ENCODE results near the gene HYLS1. TPM values are rescaled to one million over a fixed set of nuclear protein-coding genes. Genes with fewer than 3 reads are reported as not detected.

HYLS1 gene
- total and polyA plus RNA-seq, 2 donors (not counting 1 experiment from before 2014, with no cell fraction given): 6.3 to 6.8 TPM

DNA sequence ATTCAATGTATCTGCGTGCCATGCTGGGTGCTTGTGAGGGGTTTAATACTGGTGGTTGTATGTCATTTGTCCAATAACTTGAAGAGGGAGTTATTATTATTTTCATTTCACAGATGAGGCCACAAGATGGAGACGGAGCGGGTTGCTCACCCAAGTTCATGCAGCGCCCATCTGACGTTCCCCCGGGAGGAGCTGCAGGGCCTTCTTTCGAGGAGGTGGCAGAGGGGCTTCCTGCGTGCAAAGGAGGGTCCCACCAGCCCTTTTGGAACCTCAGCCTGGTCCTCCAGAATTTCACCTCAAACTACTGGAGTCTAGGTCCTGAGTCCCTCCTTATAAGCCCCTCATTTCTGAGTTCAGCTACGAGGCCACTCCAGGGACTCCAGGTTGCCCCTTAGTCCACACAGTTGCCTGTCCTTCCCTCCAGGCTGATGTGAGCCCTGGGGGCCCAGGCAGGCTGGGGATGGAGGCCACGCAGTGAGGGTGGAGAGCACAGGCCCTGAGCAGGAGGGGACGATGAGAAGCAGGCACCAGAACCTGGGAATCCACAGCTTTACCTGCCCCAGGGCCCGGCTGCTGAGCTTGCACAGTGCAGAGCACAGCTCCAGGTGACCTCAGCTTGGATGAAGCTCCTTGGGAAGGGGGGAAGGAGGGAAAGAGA is 55.4 kb downstream of the HYLS1 start:
- Histone ChIP-seq H3K4me1 (ENCODE audit: control insufficient read depth, extremely low read depth, insufficient read depth, low read length) (no peaks in the 10 kb centered on the region), H2AFZ (ENCODE audit: low read length) (no peak overlapping the region), H3K9ac (ENCODE audit: insufficient read depth, low read length) (no peak overlapping the region), H3K4me3 (replicated peaks in 1 of 4; ENCODE audit: control extremely low read depth in 1 of 4, insufficient read depth in 1 of 4, low read depth in 3 of 4, low read length in 4 of 4) (no peak overlapping the region), H3K27me3 (ENCODE audit: control insufficient read depth, insufficient read depth, low read length) (no peaks in the 10 kb centered on the region), H3K36me3 (ENCODE audit: control insufficient read depth, insufficient read depth, low read length) (no peaks in the 10 kb centered on the region), H3K27ac (ENCODE audit: insufficient read depth, low read length) (no peak overlapping the region), H3K4me2 (ENCODE audit: extremely low read depth, insufficient read depth, low read length) (no peak overlapping the region), H3K79me2 (ENCODE audit: control insufficient read depth, insufficient read depth, low read length) (no peaks in the 10 kb centered on the region), H3K9me3 (ENCODE audit: control insufficient read depth, insufficient read depth, low read depth, low read length) (no peaks in the 10 kb centered on the region), H4K20me1 (ENCODE audit: control insufficient read depth, extremely low read depth, insufficient read depth, low read length) (no peaks in the 10 kb centered on the region)
- DNase-seq (ENCODE audit: low read depth in 2 of 2): no peak
- TF ChIP-seq, protein P1, sequence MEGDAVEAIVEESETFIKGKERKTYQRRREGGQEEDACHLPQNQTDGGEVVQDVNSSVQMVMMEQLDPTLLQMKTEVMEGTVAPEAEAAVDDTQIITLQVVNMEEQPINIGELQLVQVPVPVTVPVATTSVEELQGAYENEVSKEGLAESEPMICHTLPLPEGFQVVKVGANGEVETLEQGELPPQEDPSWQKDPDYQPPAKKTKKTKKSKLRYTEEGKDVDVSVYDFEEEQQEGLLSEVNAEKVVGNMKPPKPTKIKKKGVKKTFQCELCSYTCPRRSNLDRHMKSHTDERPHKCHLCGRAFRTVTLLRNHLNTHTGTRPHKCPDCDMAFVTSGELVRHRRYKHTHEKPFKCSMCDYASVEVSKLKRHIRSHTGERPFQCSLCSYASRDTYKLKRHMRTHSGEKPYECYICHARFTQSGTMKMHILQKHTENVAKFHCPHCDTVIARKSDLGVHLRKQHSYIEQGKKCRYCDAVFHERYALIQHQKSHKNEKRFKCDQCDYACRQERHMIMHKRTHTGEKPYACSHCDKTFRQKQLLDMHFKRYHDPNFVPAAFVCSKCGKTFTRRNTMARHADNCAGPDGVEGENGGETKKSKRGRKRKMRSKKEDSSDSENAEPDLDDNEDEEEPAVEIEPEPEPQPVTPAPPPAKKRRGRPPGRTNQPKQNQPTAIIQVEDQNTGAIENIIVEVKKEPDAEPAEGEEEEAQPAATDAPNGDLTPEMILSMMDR (conservative IDR thresholded peaks at IDR 0.05 in 1 of 2, IDR thresholded peaks at IDR 0.05 in 1 of 2; ENCODE audit: low read depth in 1 of 2, low read length in 2 of 2): no peak
- no peak for TF ChIP-seq EZH2 (IDR thresholded peaks at IDR 0.05; ENCODE audit: low read length, missing control alignments)

- DNase-seq (ENCODE audit: low read depth in 2 of 2): no peak
- Histone ChIP-seq H3K4me1 (ENCODE audit: control insufficient read depth, extremely low read depth, insufficient read depth, low read length) (no peaks in the 10 kb centered on the region), H3K36me3 (ENCODE audit: control insufficient read depth, insufficient read depth, low read length) (no peaks in the 10 kb centered on the region), H3K79me2 (ENCODE audit: control insufficient read depth, insufficient read depth, low read length) (no peaks in the 10 kb centered on the region), H3K27ac (ENCODE audit: insufficient read depth, low read length) (no peak overlapping the region), H3K9ac (ENCODE audit: insufficient read depth, low read length) (no peak overlapping the region), H3K4me2 (ENCODE audit: extremely low read depth, insufficient read depth, low read length) (no peak overlapping the region), H3K27me3 (ENCODE audit: control insufficient read depth, insufficient read depth, low read length) (no peaks in the 10 kb centered on the region), H4K20me1 (ENCODE audit: control insufficient read depth, extremely low read depth, insufficient read depth, low read length) (no peaks in the 10 kb centered on the region), H3K4me3 (replicated peaks in 1 of 4; ENCODE audit: control extremely low read depth in 1 of 4, insufficient read depth in 1 of 4, low read depth in 3 of 4, low read length in 4 of 4) (no peak overlapping the region), H3K9me3 (ENCODE audit: control insufficient read depth, insufficient read depth, low read depth, low read length) (no peaks in the 10 kb centered on the region), H2AFZ (ENCODE audit: low read length) (no peak overlapping the region)
- TF ChIP-seq EZH2 (IDR thresholded peaks at IDR 0.05; ENCODE audit: low read length, missing control alignments): no peak
- TF ChIP-seq, protein P1 (conservative IDR thresholded peaks at IDR 0.05 in 1 of 2, IDR thresholded peaks at IDR 0.05 in 1 of 2; ENCODE audit: low read depth in 1 of 2, low read length in 2 of 2): no peak
Measured at GRCh38 chr11:125943661-125944349, 56.3 kb downstream of the HYLS1 start.

- DNase-seq (ENCODE audit: low read depth in 2 of 2): no peak
Measured at GRCh38 chr11:125944350-125945010, 57.0 kb downstream of the HYLS1 start.

More at GRCh38 chr11:125944350-125945010, 57.0 kb downstream of the HYLS1 start:
- Histone ChIP-seq H4K20me1 (ENCODE audit: control insufficient read depth, extremely low read depth, insufficient read depth, low read length) (no peaks in the 10 kb centered on the region), H3K79me2 (ENCODE audit: control insufficient read depth, insufficient read depth, low read length) (no peaks in the 10 kb centered on the region), H2AFZ (ENCODE audit: low read length) (no peak overlapping the region), H3K9ac (ENCODE audit: insufficient read depth, low read length) (no peak overlapping the region), H3K36me3 (ENCODE audit: control insufficient read depth, insufficient read depth, low read length) (no peaks in the 10 kb centered on the region), H3K4me2 (ENCODE audit: extremely low read depth, insufficient read depth, low read length) (no peak overlapping the region), H3K9me3 (ENCODE audit: control insufficient read depth, insufficient read depth, low read depth, low read length) (no peaks in the 10 kb centered on the region), H3K4me1 (ENCODE audit: control insufficient read depth, extremely low read depth, insufficient read depth, low read length) (no peaks in the 10 kb centered on the region), H3K27ac (ENCODE audit: insufficient read depth, low read length) (no peak overlapping the region), H3K4me3 (replicated peaks in 1 of 4; ENCODE audit: control extremely low read depth in 1 of 4, insufficient read depth in 1 of 4, low read depth in 3 of 4, low read length in 4 of 4) (no peak overlapping the region), H3K27me3 (ENCODE audit: control insufficient read depth, insufficient read depth, low read length) (no peaks in the 10 kb centered on the region)
- TF ChIP-seq, protein P1 (conservative IDR thresholded peaks at IDR 0.05 in 1 of 2, IDR thresholded peaks at IDR 0.05 in 1 of 2; ENCODE audit: low read depth in 1 of 2, low read length in 2 of 2): no peak
- no peak for TF ChIP-seq EZH2 (IDR thresholded peaks at IDR 0.05; ENCODE audit: low read length, missing control alignments)
